GM19324 (cell line): Measurements from ENCODE around the gene HPS1.
"Not testable (repeated sequence)": the region's sequence is repeated elsewhere in the genome, so short reads cannot be mapped to it uniquely, and the experiment has no call there.

Experiments used
- ATAC-seq: cut with Tn5 transposase; IDR thresholded peaks from one replicate; pipeline ENCODE4 v1.9.1; 2021; ENCODE audit warnings: mild to moderate bottlenecking, moderate library complexity; ENCODE audit not compliant: unreplicated experiment, low FRiP score

HPS1 gene

GRCh38 chr10:98397089-98397600, 49.6 kb downstream of the HPS1 start:
- no peak for ATAC-seq

DNA sequence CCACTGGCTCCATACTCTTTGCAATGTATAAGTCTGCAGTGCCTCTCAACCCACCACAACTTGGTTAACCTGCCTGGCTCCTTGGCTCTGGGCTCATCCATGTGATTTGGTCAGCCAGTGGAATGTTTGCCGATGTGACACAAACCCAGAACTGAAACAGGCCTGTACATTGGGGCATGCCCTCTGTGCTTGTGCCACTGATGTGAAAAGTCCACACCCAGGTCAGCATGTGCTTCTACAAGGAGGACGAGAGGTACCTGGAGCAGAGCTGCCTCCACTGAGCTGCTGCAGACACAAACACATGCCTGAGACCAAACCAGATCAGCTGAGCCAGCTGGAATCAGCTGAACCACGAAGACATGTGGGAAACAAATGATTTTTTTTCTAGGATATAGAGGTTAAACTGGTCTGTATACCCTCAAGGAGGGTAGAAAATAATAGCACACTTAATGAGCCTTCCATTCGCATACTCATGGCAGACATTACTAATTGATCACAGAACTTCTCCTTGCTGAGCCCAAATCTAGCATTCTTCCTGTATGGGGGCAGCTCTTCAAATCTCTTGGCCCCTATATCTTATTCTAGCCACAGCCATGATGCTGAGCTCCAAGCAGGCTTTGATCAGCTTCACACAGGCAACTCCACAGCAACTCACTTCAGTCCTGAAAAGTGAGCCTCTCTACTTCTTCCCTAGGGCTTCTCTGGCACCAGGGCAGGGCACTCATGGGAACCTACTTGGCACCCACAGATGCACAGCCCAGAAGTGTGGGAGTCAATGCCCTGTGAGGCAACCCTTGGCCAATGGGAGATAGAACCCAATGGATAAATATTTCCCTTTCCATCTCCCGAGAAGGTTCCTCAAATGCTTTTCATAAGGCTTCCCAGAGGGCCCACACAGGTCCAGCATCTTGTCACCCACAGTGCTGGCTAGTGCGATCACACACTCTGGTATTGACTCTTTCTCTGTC, 50.4 kb downstream of the HPS1 start:
- ATAC-seq, result no peak

- ATAC-seq, result no peak
These were observed 51.8 kb downstream of the HPS1 start for GRCh38 chr10:98394851-98395440.

DNA sequence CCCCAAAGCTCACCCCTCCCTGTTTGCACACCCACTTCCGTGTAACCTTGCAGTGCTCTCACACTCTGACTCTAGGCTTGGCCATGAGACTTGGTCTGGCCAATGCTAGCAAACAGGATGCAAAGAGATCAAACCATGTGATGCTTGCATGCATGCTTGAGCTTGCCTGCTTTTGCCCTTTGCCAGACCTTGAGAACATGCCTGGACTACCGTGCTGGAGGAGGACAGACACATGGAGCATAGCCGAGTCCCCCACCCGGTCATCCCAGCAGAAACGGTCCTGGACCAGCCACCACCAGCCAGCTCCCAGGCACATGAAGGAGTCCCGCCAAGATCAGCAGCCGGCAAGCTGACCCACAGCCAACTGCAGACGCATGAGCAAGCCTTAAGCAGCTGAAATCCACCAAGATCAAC, 55.1 kb downstream of the HPS1 start:
- no peak for ATAC-seq

DNA sequence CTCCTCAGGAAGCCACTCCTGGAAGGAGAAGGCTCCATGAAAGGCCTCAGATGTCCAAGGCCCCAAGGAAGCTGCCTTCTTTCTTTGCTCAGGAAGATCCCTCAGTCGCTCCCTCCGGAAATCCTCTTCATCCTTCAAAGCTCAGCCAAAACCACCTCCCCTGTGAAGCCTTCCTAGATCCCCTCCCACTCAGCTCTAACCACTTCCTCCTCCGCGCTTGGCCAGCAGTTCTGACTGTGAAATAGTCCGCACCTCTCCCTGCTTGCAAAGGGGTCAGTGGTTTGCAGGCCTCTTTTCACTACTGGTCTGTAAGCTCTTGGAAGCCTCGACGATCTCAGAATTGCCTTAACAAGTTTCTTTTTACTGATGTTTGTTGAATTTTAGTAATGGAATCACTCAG, 55.7 kb downstream of the HPS1 start:
- ATAC-seq, result no peak

DNA sequence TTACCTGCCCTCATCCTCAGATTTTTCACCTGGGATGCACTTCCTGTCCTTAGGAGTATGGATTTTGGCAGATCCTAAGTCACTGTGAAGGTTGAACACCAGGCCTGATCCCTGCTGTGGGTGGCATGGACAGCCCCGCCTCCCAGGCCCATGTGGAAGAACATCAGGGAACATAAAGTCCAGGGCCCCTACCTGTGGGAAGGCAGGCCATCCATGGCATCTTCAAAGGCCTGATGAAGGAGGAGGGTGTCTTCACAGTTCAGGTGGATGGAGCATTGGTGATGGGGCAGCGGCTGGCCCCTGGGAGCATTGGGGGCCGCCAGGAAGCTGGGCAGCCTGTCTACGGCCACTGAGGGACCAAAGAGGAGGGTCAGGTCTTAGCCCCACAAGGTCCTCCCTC, 56.3 kb downstream of the HPS1 start:
- no peak for ATAC-seq

- no peak for ATAC-seq
These were observed 57.3 kb downstream of the HPS1 start for GRCh38 chr10:98389398-98389797.

DNA sequence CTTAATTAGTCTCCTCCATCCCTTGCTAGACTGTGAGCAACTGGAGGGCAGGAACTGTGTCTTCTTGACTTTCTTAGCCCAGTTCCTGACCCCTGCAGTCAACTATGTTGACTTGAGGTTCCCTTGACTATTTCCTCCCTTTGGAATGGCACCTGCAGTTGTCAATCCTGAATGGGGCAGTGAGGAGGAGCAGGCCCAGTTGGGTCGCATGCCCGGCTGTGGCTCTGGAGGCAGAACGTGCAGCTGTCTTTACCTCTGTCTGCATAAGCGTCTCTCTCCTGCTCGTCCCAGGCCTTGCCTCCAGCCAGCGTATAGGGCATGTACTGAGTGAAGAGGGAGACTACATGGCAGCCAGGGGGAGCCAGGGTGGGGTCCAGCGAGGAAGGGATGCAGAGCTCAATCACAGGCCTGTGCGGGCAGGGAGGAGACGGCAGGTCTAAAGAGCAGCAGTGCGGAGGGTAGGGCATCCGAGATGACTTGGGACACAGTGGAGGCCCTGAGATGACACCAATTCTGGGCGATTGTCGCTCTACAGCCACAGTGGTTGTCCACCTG, 58.6 kb downstream of the HPS1 start:
- no peak for ATAC-seq

DNA sequence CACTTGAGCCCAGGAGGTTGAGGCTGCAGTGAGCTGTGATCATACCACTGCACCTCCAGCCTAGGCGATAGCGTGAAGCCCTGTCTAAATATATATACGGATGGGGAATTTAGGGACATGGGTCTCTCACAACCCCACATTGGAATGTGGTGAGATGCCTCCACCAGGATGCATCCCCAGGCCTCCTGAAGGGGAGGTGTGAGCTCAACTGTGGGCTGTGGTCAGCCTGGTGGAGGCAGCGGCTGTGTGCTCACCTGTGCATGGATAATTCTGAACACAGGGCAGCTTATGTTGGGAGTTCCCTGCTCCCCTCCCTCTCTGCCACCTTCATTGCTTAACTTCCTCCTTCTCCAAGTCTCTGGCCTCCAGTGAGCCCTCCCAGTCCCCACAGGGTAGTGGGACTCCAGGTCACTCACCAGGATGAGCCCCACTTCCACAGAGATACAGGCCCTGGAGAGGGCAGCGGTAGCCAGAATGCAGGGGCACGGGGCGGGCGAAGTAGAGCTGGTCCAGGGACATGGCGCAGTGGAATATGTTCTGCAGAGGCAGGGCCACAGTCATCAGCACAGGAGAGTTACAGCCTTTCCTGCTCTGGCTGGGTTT, 62.1 kb downstream of the HPS1 start:
- ATAC-seq, result no peak

- no peak for ATAC-seq
These were observed 62.9 kb downstream of the HPS1 start for GRCh38 chr10:98383869-98384268.

DNA sequence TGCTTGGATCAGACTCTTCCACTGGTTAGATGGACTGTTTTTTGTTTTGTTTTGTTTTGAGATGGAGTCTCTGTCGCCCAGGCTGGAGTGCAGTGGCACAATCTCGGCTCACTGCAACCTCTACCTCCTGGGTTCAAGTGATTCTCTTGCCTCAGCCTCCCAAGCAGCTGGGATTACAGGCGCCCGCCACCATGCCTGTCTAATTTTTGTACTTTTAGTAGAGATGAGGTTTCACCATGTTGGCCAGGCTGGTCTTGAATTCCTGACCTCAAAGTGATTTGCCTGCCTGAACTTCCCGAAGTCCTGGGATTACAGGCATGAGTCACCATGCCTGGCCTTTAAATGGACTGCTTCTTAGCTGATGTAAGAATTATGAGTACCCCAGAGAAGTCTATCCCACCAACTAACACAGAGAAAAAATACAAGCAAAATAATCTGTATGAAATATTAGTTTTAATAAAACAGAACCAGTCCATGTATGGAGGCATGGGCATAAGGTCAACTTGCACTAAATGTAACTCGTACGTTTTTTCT, 63.5 kb downstream of the HPS1 start:
- not testable (repeated sequence) for ATAC-seq

- no peak for ATAC-seq
These were observed 64.0 kb downstream of the HPS1 start for GRCh38 chr10:98382691-98383101.

- ATAC-seq, result no peak
These were observed 66.0 kb downstream of the HPS1 start for GRCh38 chr10:98380493-98381339.

DNA sequence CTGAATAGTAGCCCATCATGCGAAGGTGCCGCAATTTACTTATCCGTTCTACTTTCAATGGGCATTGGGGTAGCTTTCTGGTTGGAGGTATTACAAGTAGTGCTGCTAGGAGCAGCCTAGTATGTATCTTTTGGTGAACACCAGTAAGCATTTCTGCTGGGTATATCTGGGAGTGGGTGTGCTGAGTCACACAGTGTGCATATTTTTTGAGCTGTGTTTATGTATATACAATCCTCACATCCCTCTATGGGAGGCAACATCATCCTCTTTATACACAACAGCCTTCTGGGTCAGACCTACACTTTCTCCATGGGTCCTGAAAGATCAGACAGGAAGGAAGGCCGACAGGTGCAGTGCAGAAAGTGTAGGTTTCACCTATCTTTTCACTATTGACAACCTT, 68.0 kb downstream of the HPS1 start:
- no peak for ATAC-seq

DNA sequence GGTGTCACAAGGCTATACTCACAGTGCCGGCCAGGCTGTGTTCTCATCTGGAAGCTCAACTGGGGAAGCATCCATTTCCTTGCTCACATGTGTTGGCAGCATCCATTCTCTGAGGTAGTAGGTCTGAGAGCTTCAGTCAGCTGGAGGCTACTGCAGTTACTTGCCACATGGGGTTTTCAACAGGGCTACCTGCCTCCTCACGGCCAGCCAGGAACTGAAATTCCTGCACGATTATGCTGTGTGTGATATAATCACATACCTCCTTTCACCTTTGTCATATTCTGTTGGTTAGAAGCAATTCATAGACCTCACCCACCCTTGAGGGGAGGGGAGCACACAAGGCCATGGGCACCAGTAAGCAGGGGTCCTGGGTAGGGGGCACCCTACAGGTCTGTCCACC, 69.2 kb downstream of the HPS1 start:
- no peak for ATAC-seq

- ATAC-seq, result no peak
These were observed 69.7 kb downstream of the HPS1 start for GRCh38 chr10:98377001-98377400.

DNA sequence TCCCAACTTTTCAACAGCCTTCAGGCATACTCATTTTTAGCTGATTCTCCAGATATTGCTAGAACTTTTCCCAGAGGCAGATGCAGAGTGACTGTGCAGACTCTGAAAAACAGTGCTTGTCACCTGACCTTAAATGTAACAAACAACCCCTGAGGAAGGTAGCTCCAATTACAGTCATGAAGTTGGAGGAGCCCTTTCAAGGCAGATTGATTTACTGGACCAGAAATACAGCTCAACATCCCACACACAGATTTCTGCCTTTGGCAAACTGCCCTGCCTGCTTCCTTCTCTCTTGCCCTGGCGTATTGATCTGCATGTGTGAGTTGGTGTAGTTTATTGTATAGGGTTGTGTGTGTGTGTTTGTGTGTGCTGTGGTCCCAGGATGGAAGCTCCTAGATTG, 70.2 kb downstream of the HPS1 start:
- no peak for ATAC-seq

DNA sequence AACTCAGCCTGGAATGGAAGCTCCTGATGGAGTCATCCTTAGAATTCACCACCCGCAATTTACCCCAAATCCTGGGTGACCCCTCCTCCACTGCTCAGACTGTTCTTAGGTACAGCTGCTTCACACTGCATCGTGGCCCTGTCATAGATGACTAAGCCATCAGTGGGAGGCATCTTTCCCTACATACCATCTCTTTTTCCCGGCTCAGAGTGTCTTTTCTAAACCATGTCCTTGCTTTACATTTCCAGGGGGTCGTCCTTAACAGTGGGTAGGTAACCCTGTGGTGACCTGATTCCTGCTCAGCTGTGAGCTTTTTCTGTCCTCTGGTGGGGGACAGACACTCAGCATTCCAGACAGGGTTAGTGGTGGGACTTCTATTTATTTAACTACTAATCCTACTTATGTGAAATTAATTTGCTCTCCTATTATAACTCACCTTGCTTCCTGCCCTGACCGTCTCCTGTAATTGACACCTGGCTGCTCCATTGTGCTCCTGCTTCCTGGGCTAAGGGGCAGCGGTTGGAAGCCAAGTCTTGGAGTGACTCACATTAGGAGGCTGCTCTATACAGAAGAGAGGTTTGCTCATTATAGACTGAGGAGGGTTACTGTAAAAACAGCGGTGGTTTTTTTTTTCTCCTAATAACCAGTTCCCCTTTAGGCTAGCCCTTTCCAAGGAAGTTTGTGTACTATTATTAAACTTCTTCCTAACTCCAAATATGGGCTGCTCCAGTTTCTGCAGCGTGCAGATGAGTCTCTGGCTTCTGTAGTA, 72.3 kb downstream of the HPS1 start:
- no peak for ATAC-seq
